GM20000 (cell line): ENCODE data around the gene PTCD1.
A peak's percentile ranks its signal among the peaks of the same experiment; 100 is the strongest.
"Not testable (repeated sequence)": the region's sequence is repeated elsewhere in the genome, so short reads cannot be mapped to it uniquely, and the experiment has no call there.

Source experiments
- DNase-seq: peaks from one replicate; pipeline ENCODE4 v3.0.0; 2012; ENCODE audit warnings: low spot score
- CTCF ChIP-seq: IDR thresholded peaks from 2 replicates; pipeline ENCODE4 v1.5.1; 2012; ENCODE audit warnings: mild to moderate bottlenecking, control low read depth; ENCODE audit errors: extremely low read depth, missing control alignments

The PTCD1 gene

GRCh38 chr7:99418260-99418659 is 20.3 kb downstream of the PTCD1 start:
- no peak for DNase-seq
- TF ChIP-seq CTCF: no peak

- DNase-seq: not testable (repeated sequence)
- peak; percentile 29 for TF ChIP-seq CTCF
Observed at GRCh38 chr7:99415513-99416127, 23.0 kb downstream of the PTCD1 start.

GRCh38 chr7:99410635-99411034 is 28.0 kb downstream of the PTCD1 start:
- DNase-seq: no peak
- TF ChIP-seq CTCF: no peak

GRCh38 chr7:99409806-99410205 is 28.8 kb downstream of the PTCD1 start:
- no peak for TF ChIP-seq CTCF
- DNase-seq: no peak

GRCh38 chr7:99409192-99409572 is 29.4 kb downstream of the PTCD1 start:
- TF ChIP-seq CTCF: no peak
- no peak for DNase-seq

GRCh38 chr7:99408379-99409191 is 30.0 kb downstream of the PTCD1 start, which contains the start of the genes BUD31 and PDAP1:
Gene BUD31 (plus strand): TSS chr7:99408969. CDS start chr7:99411093, 2,124 bp downstream.
Gene PDAP1 (minus strand): TSS chr7:99408597. CDS start chr7:99408548, 49 bp downstream.
- no peak for TF ChIP-seq CTCF
- DNase-seq: peak; percentile 96

- TF ChIP-seq CTCF: no peak
- no peak for DNase-seq
Observed at GRCh38 chr7:99407872-99408378, 30.7 kb downstream of the PTCD1 start.
